NCI-H146 treated with DMSO at 0.1 percent for 48 hours (cell line): Measurements from ENCODE around the gene KANSL1L.
A peak's percentile ranks its signal among the peaks of the same experiment; 100 is the strongest.
"Not testable (repeated sequence)": the region's sequence is repeated elsewhere in the genome, so short reads cannot be mapped to it uniquely, and the experiment has no call there.

Experiments
- DNase-seq: peaks from one replicate; lab custom pipeline; 2025; ENCODE audit not compliant: unreplicated experiment; lab: John Stamatoyannopoulos, UW

KANSL1L gene

GRCh38 chr2:210171309-210172218, at the start of gene KANSL1L:
Gene KANSL1L, minus strand, starts transcription at chr2:210171409. Its CDS starts 16,827 bp downstream, at chr2:210154582.
- DNase-seq, result peak; percentile 65

- no peak for DNase-seq
These were observed 43.9 kb upstream of the KANSL1L start for GRCh38 chr2:210215120-210215519.

GRCh38 chr2:210210185-210210584, 39.0 kb upstream of the KANSL1L start:
- DNase-seq, result no peak

GRCh38 chr2:210207929-210208328, 36.7 kb upstream of the KANSL1L start:
- no peak for DNase-seq

GRCh38 chr2:210203558-210203957, 32.3 kb upstream of the KANSL1L start:
- DNase-seq, result no peak

GRCh38 chr2:210203147-210203546, 31.9 kb upstream of the KANSL1L start:
- DNase-seq, result no peak

- DNase-seq, result no peak
These were observed 28.6 kb upstream of the KANSL1L start for GRCh38 chr2:210199854-210200253.

GRCh38 chr2:210199186-210199765, 28.1 kb upstream of the KANSL1L start:
- DNase-seq, result no peak

GRCh38 chr2:210198326-210198725, 27.1 kb upstream of the KANSL1L start:
- no peak for DNase-seq

GRCh38 chr2:210197720-210198119, 26.5 kb upstream of the KANSL1L start:
- DNase-seq, result no peak

- peak; percentile 38 for DNase-seq
These were observed 24.1 kb upstream of the KANSL1L start for GRCh38 chr2:210195101-210195852.

- DNase-seq, result no peak
These were observed 19.1 kb upstream of the KANSL1L start for GRCh38 chr2:210190345-210190744.

- no peak for DNase-seq
These were observed 18.4 kb upstream of the KANSL1L start for GRCh38 chr2:210189452-210190138.

- no peak for DNase-seq
These were observed 17.5 kb upstream of the KANSL1L start for GRCh38 chr2:210188755-210189154.

GRCh38 chr2:210188190-210188589, 17.0 kb upstream of the KANSL1L start:
- no peak for DNase-seq

- not testable (repeated sequence) for DNase-seq
These were observed 12.7 kb upstream of the KANSL1L start for GRCh38 chr2:210183936-210184335.

- DNase-seq, result not testable (repeated sequence)
These were observed 10.4 kb upstream of the KANSL1L start for GRCh38 chr2:210181606-210182088.

GRCh38 chr2:210181033-210181605, 9.9 kb upstream of the KANSL1L start:
- not testable (repeated sequence) for DNase-seq

- no peak for DNase-seq
These were observed 9.3 kb upstream of the KANSL1L start for GRCh38 chr2:210180477-210180876.

GRCh38 chr2:210179351-210179990, 8.3 kb upstream of the KANSL1L start:
- no peak for DNase-seq
